Measurements from ENCODE around the gene COMMD7. TPM values are rescaled to one million over a fixed set of nuclear protein-coding genes. Genes with fewer than 3 reads are reported as not detected.

Gene COMMD7
- polyA plus RNA-seq, 3 donors: 46.2 to 133 (median 120) TPM

DNA sequence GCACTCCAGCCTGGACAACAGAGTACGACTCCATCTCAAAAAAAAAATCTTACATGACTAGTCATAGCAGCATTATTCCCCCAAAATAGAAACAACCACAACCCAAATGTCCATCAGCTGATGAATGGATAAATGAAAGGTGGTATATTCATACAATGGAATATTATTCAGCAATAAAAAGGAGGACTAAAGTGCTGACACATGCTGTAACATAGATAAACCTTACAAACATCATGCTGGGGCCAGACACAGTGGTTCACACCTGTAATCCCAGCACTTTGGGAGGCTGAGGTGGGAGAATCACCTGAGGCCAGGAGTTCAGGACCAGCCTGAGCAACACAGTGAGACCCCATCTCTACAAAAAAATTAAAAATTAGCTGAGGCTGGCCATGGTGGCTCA is 86.4 kb downstream of the COMMD7 start:
- intact Hi-C loops (cut with micrococcal nuclease): no loop called here
- Histone ChIP-seq H4K20me1 (ENCODE audit: insufficient read depth, low read length) (no peaks in the 10 kb centered on the region), H3K9me3 (replicated peaks in 1 of 2; ENCODE audit: control insufficient read depth in 1 of 2, insufficient read depth in 1 of 2, low read length in 2 of 2) (peaks cover 8 to 18% of the 10 kb centered on the region in 2 donors), H3K4me3 (replicated peaks in 1 of 3; ENCODE audit: low read depth in 2 of 3, low read length in 3 of 3) (no peak overlapping the region), H3K27me3 (ENCODE audit: control insufficient read depth in 2 of 2, insufficient read depth in 2 of 2, low read length in 2 of 2) (no peaks in the 10 kb centered on the region), H3K27ac (ENCODE audit: low read depth in 1 of 2, low read length in 2 of 2) (no peak overlapping the region), H3K4me2 (replicated peaks; ENCODE audit: extremely low read depth, low read length, poor library complexity, severe bottlenecking) (no peak overlapping the region), H3K4me1 (ENCODE audit: control insufficient read depth in 1 of 2, insufficient read depth in 2 of 2, low read length in 2 of 2) (peaks cover 7 to 11% of the 10 kb centered on the region in 2 donors), H2AFZ (ENCODE audit: insufficient read depth, low read depth, low read length, poor library complexity, severe bottlenecking) (no peak overlapping the region), H3K9ac (ENCODE audit: insufficient read depth, low read length, poor library complexity, severe bottlenecking) (no peak overlapping the region), H3K79me2 (ENCODE audit: insufficient read depth, low read length) (no peaks in the 10 kb centered on the region), H3K36me3 (replicated peaks in 1 of 2; ENCODE audit: control insufficient read depth in 1 of 2, insufficient read depth in 2 of 2, low read length in 2 of 2) (no peaks in the 10 kb centered on the region)
- Mint-ChIP-seq H3K4me1 (peaks cover 20% of the 10 kb centered on the region), H3K36me3 (no peaks in the 10 kb centered on the region), H3K9me3 (peaks cover 10 to 18% (median 13%) of the 10 kb centered on the region in 7 donors), H3K4me3 (no peak overlapping the region), H3K27me3 (ENCODE audit: low read depth in 3 of 3) (peaks cover 0 to 5% (median 0%) of the 10 kb centered on the region in 3 donors), H3K27ac (peak overlapping the region in 1 of 7 donors; percentile 15)
- no peak for DNase-seq
- no CpG with 5 or more reads among the region's 1 CpG for WGBS (ENCODE audit: insufficient coverage)
- TF ChIP-seq, protein P1, sequence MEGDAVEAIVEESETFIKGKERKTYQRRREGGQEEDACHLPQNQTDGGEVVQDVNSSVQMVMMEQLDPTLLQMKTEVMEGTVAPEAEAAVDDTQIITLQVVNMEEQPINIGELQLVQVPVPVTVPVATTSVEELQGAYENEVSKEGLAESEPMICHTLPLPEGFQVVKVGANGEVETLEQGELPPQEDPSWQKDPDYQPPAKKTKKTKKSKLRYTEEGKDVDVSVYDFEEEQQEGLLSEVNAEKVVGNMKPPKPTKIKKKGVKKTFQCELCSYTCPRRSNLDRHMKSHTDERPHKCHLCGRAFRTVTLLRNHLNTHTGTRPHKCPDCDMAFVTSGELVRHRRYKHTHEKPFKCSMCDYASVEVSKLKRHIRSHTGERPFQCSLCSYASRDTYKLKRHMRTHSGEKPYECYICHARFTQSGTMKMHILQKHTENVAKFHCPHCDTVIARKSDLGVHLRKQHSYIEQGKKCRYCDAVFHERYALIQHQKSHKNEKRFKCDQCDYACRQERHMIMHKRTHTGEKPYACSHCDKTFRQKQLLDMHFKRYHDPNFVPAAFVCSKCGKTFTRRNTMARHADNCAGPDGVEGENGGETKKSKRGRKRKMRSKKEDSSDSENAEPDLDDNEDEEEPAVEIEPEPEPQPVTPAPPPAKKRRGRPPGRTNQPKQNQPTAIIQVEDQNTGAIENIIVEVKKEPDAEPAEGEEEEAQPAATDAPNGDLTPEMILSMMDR (IDR thresholded peaks at IDR 0.05): no peak

DNA sequence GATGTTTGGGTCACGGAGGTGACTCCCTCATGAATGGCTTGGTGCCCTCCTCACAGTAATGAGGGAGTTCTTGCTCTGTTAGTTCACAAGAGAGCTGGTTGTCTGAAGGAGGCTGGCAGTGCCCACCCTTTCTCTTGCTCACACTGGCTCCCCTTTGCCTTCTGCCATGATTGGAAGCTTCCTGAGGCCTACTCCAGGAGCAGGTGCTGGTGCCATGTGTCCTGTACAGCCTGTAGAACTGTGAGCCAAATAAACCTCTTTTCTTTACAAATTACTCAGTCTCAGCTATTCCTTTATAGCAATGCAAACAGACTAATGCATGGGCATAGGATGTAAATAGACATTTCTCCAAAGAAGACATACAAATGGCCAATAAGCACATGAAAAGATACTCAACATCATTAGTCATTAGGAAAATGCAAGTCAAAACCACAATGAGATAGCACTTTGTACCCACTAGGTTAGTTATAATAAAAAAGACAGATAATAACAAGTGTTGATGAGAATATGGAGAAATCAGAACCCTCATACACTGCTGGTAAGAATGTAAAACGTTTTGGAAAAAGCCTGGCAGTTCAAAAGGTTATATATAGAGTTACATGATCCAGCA is 87.3 kb downstream of the COMMD7 start:
- H3K36me3 ChIP-seq (replicated peaks in 1 of 2; ENCODE audit: control insufficient read depth in 1 of 2, insufficient read depth in 2 of 2, low read length in 2 of 2): no peaks in the 10 kb centered on the region
- Mint-ChIP-seq H3K4me3 (no peak overlapping the region), H3K27ac (no peak overlapping the region), H3K9me3 (peaks cover 8 to 15% (median 9%) of the 10 kb centered on the region in 7 donors), H3K4me1 (peaks cover 28% of the 10 kb centered on the region), H3K36me3 (no peaks in the 10 kb centered on the region), H3K27me3 (ENCODE audit: low read depth in 3 of 3) (peaks cover 0 to 7% (median 2%) of the 10 kb centered on the region in 3 donors)
- no peak overlapping the region for H2AFZ ChIP-seq (ENCODE audit: insufficient read depth, low read depth, low read length, poor library complexity, severe bottlenecking)
- no peak overlapping the region for H3K9ac ChIP-seq (ENCODE audit: insufficient read depth, low read length, poor library complexity, severe bottlenecking)
- no peak for DNase-seq
- H3K27ac ChIP-seq (ENCODE audit: low read depth in 1 of 2, low read length in 2 of 2): no peak overlapping the region
- no peaks in the 10 kb centered on the region for H3K79me2 ChIP-seq (ENCODE audit: insufficient read depth, low read length)
- H3K4me3 ChIP-seq (replicated peaks in 1 of 3; ENCODE audit: low read depth in 2 of 3, low read length in 3 of 3): no peak overlapping the region
- intact Hi-C loops (cut with micrococcal nuclease): no loop called here
- no peak overlapping the region for H3K4me2 ChIP-seq (replicated peaks; ENCODE audit: extremely low read depth, low read length, poor library complexity, severe bottlenecking)
- H3K9me3 ChIP-seq (replicated peaks in 1 of 2; ENCODE audit: control insufficient read depth in 1 of 2, insufficient read depth in 1 of 2, low read length in 2 of 2): peaks cover 8 to 15% of the 10 kb centered on the region in 2 donors
- no peaks in the 10 kb centered on the region for H4K20me1 ChIP-seq (ENCODE audit: insufficient read depth, low read length)
- WGBS (ENCODE audit: insufficient coverage): 100% methylated on average over 1 of the region's 2 CpGs
- peaks cover 14 to 19% of the 10 kb centered on the region in 2 donors for H3K4me1 ChIP-seq (ENCODE audit: control insufficient read depth in 1 of 2, insufficient read depth in 2 of 2, low read length in 2 of 2)
- TF ChIP-seq, protein P1 (IDR thresholded peaks at IDR 0.05): no peak
- H3K27me3 ChIP-seq (ENCODE audit: control insufficient read depth in 2 of 2, insufficient read depth in 2 of 2, low read length in 2 of 2): no peaks in the 10 kb centered on the region

All from CD14-positive monocyte (primary cell).